ENCODE measurements around the gene GRK1. TPM values are rescaled to one million over a fixed set of nuclear protein-coding genes. Genes with fewer than 3 reads are reported as not detected.

The GRK1 gene
- total RNA-seq, 1 donor from 2014 or later, result 0.34 TPM

DNA sequence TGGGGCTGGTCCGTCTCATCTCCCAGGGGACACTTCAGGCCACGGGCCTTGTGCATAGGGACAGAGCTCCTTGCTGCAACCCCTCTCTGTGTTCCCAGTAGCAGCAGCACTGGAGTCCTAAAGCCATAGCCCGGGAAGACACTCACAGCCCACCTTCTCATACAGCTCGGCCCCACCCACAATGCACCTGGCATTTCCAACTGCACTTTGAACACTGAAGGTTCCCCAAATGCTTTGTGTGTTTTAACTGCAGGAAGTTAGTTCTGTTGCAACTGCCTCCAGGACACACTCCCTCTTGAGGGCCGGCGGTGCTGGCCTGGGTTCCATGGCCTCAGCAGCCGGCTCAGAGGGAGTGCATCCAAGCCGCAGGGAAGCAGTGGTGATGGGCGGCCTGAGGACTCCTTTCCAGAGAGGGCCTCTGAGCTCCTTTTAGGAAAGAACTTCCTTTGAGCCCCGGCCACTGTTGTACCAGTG is 69.3 kb downstream of the GRK1 start:
- Mint-ChIP-seq H3K27me3 (ENCODE audit: low read depth) (peaks cover 6% of the 10 kb centered on the region), H3K36me3 (no peaks in the 10 kb centered on the region), H3K9me3 (no peaks in the 10 kb centered on the region), H3K4me3 (no peak overlapping the region), H3K4me1 (no peaks in the 10 kb centered on the region), H3K27ac (no peak overlapping the region)
- peak in 1 of 2 experiments; percentile 12 for DNase-seq (ENCODE audit: low spot score in 2 of 2, unreplicated experiment in 2 of 2)
- TF ChIP-seq, protein P1, sequence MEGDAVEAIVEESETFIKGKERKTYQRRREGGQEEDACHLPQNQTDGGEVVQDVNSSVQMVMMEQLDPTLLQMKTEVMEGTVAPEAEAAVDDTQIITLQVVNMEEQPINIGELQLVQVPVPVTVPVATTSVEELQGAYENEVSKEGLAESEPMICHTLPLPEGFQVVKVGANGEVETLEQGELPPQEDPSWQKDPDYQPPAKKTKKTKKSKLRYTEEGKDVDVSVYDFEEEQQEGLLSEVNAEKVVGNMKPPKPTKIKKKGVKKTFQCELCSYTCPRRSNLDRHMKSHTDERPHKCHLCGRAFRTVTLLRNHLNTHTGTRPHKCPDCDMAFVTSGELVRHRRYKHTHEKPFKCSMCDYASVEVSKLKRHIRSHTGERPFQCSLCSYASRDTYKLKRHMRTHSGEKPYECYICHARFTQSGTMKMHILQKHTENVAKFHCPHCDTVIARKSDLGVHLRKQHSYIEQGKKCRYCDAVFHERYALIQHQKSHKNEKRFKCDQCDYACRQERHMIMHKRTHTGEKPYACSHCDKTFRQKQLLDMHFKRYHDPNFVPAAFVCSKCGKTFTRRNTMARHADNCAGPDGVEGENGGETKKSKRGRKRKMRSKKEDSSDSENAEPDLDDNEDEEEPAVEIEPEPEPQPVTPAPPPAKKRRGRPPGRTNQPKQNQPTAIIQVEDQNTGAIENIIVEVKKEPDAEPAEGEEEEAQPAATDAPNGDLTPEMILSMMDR (IDR thresholded peaks at IDR 0.05; ENCODE audit: unreplicated experiment), result no peak

DNA sequence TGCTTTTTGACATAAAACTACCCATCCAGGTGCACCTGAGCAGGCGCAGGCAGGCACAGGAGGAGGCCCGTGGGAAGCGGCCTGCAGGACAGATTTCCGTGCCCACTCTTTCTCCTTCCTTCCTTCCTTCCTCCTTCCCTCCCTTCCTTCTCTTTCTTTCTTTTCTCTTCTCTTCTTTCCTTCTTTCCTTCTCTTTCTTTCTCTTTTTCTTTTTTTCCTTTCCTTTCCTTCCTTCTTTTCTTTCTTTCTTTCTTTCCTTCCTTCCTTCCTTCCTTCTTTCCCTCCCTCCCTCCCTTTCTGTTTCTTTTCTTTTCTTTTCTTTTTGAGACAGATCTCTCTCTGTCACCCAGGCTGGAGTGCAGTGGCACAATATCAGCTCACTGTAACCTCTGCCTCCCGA is 70.8 kb downstream of the GRK1 start:
- no peaks in the 10 kb centered on the region for H3K9me3 Mint-ChIP-seq
- H3K27ac Mint-ChIP-seq, result no peak overlapping the region
- no peak for DNase-seq (ENCODE audit: low spot score in 2 of 2, unreplicated experiment in 2 of 2)
- no peak overlapping the region for H3K4me3 Mint-ChIP-seq
- TF ChIP-seq, protein P1 (IDR thresholded peaks at IDR 0.05; ENCODE audit: unreplicated experiment), result no peak
- H3K36me3 Mint-ChIP-seq, result no peaks in the 10 kb centered on the region
- H3K27me3 Mint-ChIP-seq (ENCODE audit: low read depth), result peaks cover 8% of the 10 kb centered on the region
- no peaks in the 10 kb centered on the region for H3K4me1 Mint-ChIP-seq

DNA sequence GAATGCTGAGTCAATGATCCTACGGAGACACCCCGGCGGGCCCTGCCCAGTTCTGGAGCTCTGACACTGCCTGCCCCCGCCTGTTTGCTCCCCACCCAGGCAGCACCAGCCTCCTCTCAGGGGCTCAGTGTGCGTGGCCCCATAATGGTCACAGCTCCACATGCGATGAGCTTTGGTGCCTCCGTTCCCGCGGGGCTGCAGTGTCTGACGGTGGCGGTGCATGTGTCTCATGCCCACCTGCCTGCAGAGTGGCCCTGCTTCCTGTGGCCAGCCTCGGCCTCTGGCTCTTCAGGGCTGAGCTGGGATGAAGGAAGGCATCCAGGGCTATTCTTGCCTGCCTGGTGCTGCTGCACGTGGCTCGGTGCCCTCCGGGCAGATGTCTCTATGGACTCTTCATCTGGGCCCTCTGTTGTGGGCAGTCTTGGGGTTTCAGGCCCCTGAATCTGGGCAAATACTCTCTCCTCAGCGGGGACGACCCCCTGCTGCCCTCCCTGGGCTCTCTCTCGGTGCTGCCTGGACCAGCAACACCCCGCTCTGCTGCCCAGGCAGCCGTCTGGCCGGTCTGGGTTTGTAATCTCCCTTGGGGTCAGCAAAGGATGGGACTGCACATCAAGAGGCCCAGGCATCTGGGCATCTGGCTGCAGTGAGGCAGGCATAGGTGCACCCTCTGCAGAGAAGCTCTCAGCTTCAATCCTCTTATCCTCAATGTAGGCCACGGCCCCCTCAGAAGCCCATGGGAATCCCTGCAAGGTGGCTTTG is 72.7 kb downstream of the GRK1 start:
- DNase-seq (ENCODE audit: low spot score in 2 of 2, unreplicated experiment in 2 of 2), result peak in 1 of 2 experiments; percentile 7
- no peaks in the 10 kb centered on the region for H3K4me1 Mint-ChIP-seq
- no peak overlapping the region for H3K4me3 Mint-ChIP-seq
- no peaks in the 10 kb centered on the region for H3K36me3 Mint-ChIP-seq
- TF ChIP-seq, protein P1 (IDR thresholded peaks at IDR 0.05; ENCODE audit: unreplicated experiment), result no peak
- H3K27ac Mint-ChIP-seq, result no peak overlapping the region
- peaks cover 8% of the 10 kb centered on the region for H3K27me3 Mint-ChIP-seq (ENCODE audit: low read depth)
- H3K9me3 Mint-ChIP-seq, result no peaks in the 10 kb centered on the region

DNA sequence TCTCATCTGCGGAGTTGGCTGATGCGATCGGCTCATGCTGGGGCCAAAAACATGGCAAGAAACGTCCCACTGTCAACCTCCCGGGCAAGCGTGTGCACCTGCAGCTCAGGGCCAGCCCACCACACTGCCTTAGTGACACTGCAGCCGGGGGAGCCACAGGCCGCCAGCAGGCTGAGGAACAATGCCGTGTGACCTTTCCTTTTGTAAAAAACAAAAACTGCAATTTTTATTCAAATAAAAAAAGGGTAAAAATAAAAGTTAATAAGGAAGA is 73.2 kb downstream of the GRK1 start:
- DNase-seq (ENCODE audit: low spot score in 2 of 2, unreplicated experiment in 2 of 2), result no peak
- Mint-ChIP-seq H3K4me3 (no peak overlapping the region), H3K9me3 (no peaks in the 10 kb centered on the region), H3K4me1 (no peaks in the 10 kb centered on the region), H3K27me3 (ENCODE audit: low read depth) (peaks cover 8% of the 10 kb centered on the region), H3K27ac (no peak overlapping the region), H3K36me3 (no peaks in the 10 kb centered on the region)
- TF ChIP-seq, protein P1 (IDR thresholded peaks at IDR 0.05; ENCODE audit: unreplicated experiment), result no peak

DNA sequence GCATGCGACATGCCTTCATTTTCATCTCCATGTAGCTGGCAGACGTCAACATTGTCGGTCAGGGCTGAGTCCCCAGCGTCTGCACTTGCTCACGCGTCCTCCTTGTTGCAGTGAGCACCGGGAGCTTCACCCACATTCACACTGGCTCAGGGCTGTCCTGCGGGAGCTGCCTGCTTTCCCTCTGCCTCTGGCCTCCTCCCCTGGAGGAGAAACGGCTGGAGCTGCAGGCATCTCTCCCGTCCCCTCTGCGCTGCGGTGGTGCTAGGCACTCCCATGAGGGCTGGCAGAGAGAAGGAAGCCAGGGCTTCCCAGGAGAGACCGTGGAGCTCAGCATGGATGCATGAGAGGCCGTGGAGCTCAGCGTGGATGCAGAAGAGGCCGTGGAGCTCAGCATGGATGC is 73.6 kb downstream of the GRK1 start:
- Mint-ChIP-seq H3K4me3 (no peak overlapping the region), H3K9me3 (no peaks in the 10 kb centered on the region), H3K27ac (no peak overlapping the region), H3K27me3 (ENCODE audit: low read depth) (peaks cover 8% of the 10 kb centered on the region), H3K36me3 (no peaks in the 10 kb centered on the region), H3K4me1 (no peaks in the 10 kb centered on the region)
- TF ChIP-seq, protein P1 (IDR thresholded peaks at IDR 0.05; ENCODE audit: unreplicated experiment), result no peak
- DNase-seq (ENCODE audit: low spot score in 2 of 2, unreplicated experiment in 2 of 2), result peak in 1 of 2 experiments; percentile 11
